GM10266 (cell line): Measurements from ENCODE around the gene TSPAN4.
A peak's percentile ranks its signal among the peaks of the same experiment; 100 is the strongest.

Experiments
- DNase-seq: peaks from one replicate; pipeline ENCODE4 v3.0.0; 2012; ENCODE audit errors: extremely low spot score
- CTCF ChIP-seq: IDR thresholded peaks from 2 replicates; pipeline ENCODE4 v1.5.1; 2012; ENCODE audit warnings: mild to moderate bottlenecking, low read depth; ENCODE audit not compliant: control insufficient read depth, insufficient read depth; ENCODE audit errors: missing control alignments

The TSPAN4 gene

GRCh38 chr11:826227-826621 is 16.4 kb upstream of the TSPAN4 start:
- no peak for DNase-seq

GRCh38 chr11:826836-827145 is 15.9 kb upstream of the TSPAN4 start:
- no peak for TF ChIP-seq CTCF
- no peak for DNase-seq

More at GRCh38 chr11:826227-826621, 16.4 kb upstream of the TSPAN4 start:
- no peak for TF ChIP-seq CTCF

GRCh38 chr11:827146-827896 is 15.3 kb upstream of the TSPAN4 start:
- no peak for TF ChIP-seq CTCF
- DNase-seq, result peak; percentile 87

- no peak for TF ChIP-seq CTCF
- DNase-seq, result no peak
These were observed 14.8 kb upstream of the TSPAN4 start, which contains the start of gene CRACR2B for GRCh38 chr11:827897-828192. Gene CRACR2B (plus strand): TSS chr11:827919. CDS start chr11:828608, 689 bp downstream.

- no peak for DNase-seq
- no peak for TF ChIP-seq CTCF
These were observed 14.0 kb upstream of the TSPAN4 start for GRCh38 chr11:828506-829175.

- no peak for TF ChIP-seq CTCF
- DNase-seq, result no peak
These were observed 13.3 kb upstream of the TSPAN4 start for GRCh38 chr11:829176-829846.

- no peak for TF ChIP-seq CTCF
- DNase-seq, result no peak
These were observed 12.8 kb upstream of the TSPAN4 start for GRCh38 chr11:829847-830294.
